GM23338 (cell line): ENCODE results near the gene TERT. TPM values are rescaled to one million over a fixed set of nuclear protein-coding genes. Genes with fewer than 3 reads are reported as not detected.
"Not testable (repeated sequence)": the region's sequence is repeated elsewhere in the genome, so short reads cannot be mapped to it uniquely, and the experiment has no call there.

Experiments
- ATAC-seq: fragments of 200-7000 bp; cut with Tn5 transposase; 3 replicates; pipeline ENCODE4 v1.9.1; 2020
- DNase-seq: peaks from one replicate; pipeline ENCODE4 v3.0.0-alpha.2; 2015; ENCODE audit warnings: low spot score
- H2AFZ ChIP-seq: fragments of 200-600 bp; sonication (generic); 2 replicates; pipeline ENCODE4 v1.8.0; 2016; ENCODE audit warnings: antibody characterized with exemption, mild to moderate bottlenecking, moderate library complexity
- H3F3A ChIP-seq: fragments of 200-600 bp; sonication (generic); replicated peaks from 2 replicates; pipeline ENCODE4 v1.8.0; 2017; ENCODE audit warnings: antibody characterized with exemption, mixed run types, low read depth
- H3K27ac ChIP-seq: fragments of 200-600 bp; sonication (generic); 2 replicates; pipeline ENCODE4 v1.6.1; 2016; ENCODE audit warnings: low read depth
- H3K27me3 ChIP-seq: fragments of 200-600 bp; sonication (generic); 2 replicates; pipeline ENCODE4 v1.8.0; 2016; ENCODE audit warnings: mild to moderate bottlenecking, mixed run types, moderate library complexity; ENCODE audit not compliant: insufficient read depth
- H3K36me3 ChIP-seq: fragments of 200-600 bp; sonication (generic); 2 replicates; pipeline ENCODE4 v1.8.0; 2016; ENCODE audit warnings: mild to moderate bottlenecking; ENCODE audit not compliant: insufficient read depth
- H3K4me1 ChIP-seq: fragments of 200-600 bp; sonication (generic); 2 replicates; pipeline ENCODE4 v1.8.0; 2016; ENCODE audit warnings: mild to moderate bottlenecking, moderate library complexity; ENCODE audit not compliant: insufficient read depth
- H3K4me2 ChIP-seq: fragments of 200-600 bp; sonication (generic); 2 replicates; pipeline ENCODE4 v1.7.1; 2017; ENCODE audit warnings: mixed run types
- H3K4me3 ChIP-seq: fragments of 200-600 bp; sonication (generic); 2 replicates; pipeline ENCODE4 v1.6.1; 2016; ENCODE audit warnings: mixed run types
- H3K79me2 ChIP-seq: fragments of 200-600 bp; sonication (generic); replicated peaks from 2 replicates; pipeline ENCODE4 v1.8.0; 2017; ENCODE audit warnings: mild to moderate bottlenecking; ENCODE audit not compliant: insufficient read depth
- H3K9me2 ChIP-seq: fragments of 200-600 bp; sonication (generic); 2 replicates; pipeline ENCODE4 v1.8.0; 2017; ENCODE audit not compliant: insufficient read depth
- H4K20me1 ChIP-seq: fragments of 200-600 bp; sonication (generic); replicated peaks from 2 replicates; pipeline ENCODE4 v1.8.0; 2017; ENCODE audit warnings: mild to moderate bottlenecking; ENCODE audit not compliant: insufficient read depth
- H3K27ac Mint-ChIP-seq: 2 replicates; pipeline ENCODE4 v1.8.0; 2020; ENCODE audit warnings: inconsistent platforms, mild to moderate bottlenecking, moderate library complexity, mixed read lengths
- H3K27me3 Mint-ChIP-seq: 3 replicates; pipeline ENCODE4 v1.8.0; 2022; ENCODE audit warnings: low read depth, mild to moderate bottlenecking, moderate library complexity, mixed read lengths, inconsistent platforms; ENCODE audit not compliant: insufficient read depth, poor library complexity
- H3K36me3 Mint-ChIP-seq: 3 replicates; pipeline ENCODE4 v1.8.0; 2021; ENCODE audit warnings: low read depth, mild to moderate bottlenecking, inconsistent platforms, moderate library complexity, mixed read lengths
- H3K4me1 Mint-ChIP-seq: 3 replicates; pipeline ENCODE4 v1.8.0; 2020; ENCODE audit warnings: mild to moderate bottlenecking, inconsistent platforms, mixed read lengths
- H3K4me3 Mint-ChIP-seq: 3 replicates; pipeline ENCODE4 v1.8.0; 2021; ENCODE audit warnings: moderate library complexity, mild to moderate bottlenecking, inconsistent platforms, mixed read lengths
- H3K9me3 Mint-ChIP-seq: 3 replicates; pipeline ENCODE4 v1.8.0; 2020; ENCODE audit warnings: moderate library complexity, mild to moderate bottlenecking, inconsistent platforms, mixed read lengths
- POLR2AphosphoS5 ChIP-seq: IDR thresholded peaks from 2 replicates; pipeline ENCODE4 v1.6.1; 2016; ENCODE audit warnings: antibody characterized with exemption, low read depth
- polyA plus RNA-seq: library from polyadenylated mRNA; unstranded; fragments of >200 nt; fragmentation: Nextera tagmentation; extraction: Ambion mirVana; gene quantifications from 2 replicates; pipeline ENCODE4 v1.2.1, GENCODE V29; 2016
- total RNA-seq: library from RNA; depleted of rRNA; stranded (reverse); fragments of >200 nt; shearing (Covaris generic); gene quantifications from 2 replicates; pipeline ENCODE4 v1.2.3, GENCODE V29; 2014

The TERT gene
- total and polyA plus RNA-seq, 2 experiments from 2014 or later, result 9.8 to 46.4 TPM

- not testable (repeated sequence) for H3K27ac ChIP-seq, ATAC-seq, H3K4me3 ChIP-seq, H3K4me1 ChIP-seq, H3K36me3 ChIP-seq, H3K4me3 Mint-ChIP-seq, H3K4me2 ChIP-seq, H3K9me3 Mint-ChIP-seq, H3K9me2 ChIP-seq, H3F3A ChIP-seq, H3K27me3 ChIP-seq, H3K27ac Mint-ChIP-seq, H4K20me1 ChIP-seq, DNase-seq, H2AFZ ChIP-seq, H3K4me1 Mint-ChIP-seq
- peaks cover 45% of the 10 kb centered on the region for H3K79me2 ChIP-seq
- peaks cover 16% of the 10 kb centered on the region for H3K36me3 Mint-ChIP-seq
- peaks cover 15% of the 10 kb centered on the region for H3K27me3 Mint-ChIP-seq
Observed at GRCh38 chr5:1284336-1284970, 10.4 kb downstream of the TERT start.

- H3K27me3 Mint-ChIP-seq, result peaks cover 14% of the 10 kb centered on the region
- H3K79me2 ChIP-seq, result peaks cover 45% of the 10 kb centered on the region
- not testable (repeated sequence) for H3K4me3 ChIP-seq, H3K4me1 Mint-ChIP-seq, H2AFZ ChIP-seq, H3F3A ChIP-seq, H3K4me3 Mint-ChIP-seq, H3K27ac Mint-ChIP-seq, H3K4me1 ChIP-seq, H3K27ac ChIP-seq, ATAC-seq, H3K4me2 ChIP-seq, H3K36me3 ChIP-seq, H4K20me1 ChIP-seq, H3K9me2 ChIP-seq, DNase-seq, H3K9me3 Mint-ChIP-seq, H3K27me3 ChIP-seq
- peaks cover 16% of the 10 kb centered on the region for H3K36me3 Mint-ChIP-seq
Observed at GRCh38 chr5:1283729-1284041, 11.2 kb downstream of the TERT start.

- H3K36me3 ChIP-seq, H3K9me3 Mint-ChIP-seq, H3K4me1 ChIP-seq, H3K4me3 ChIP-seq, H3F3A ChIP-seq, H3K27ac Mint-ChIP-seq, H3K27me3 ChIP-seq, DNase-seq, H3K9me2 ChIP-seq, H3K4me3 Mint-ChIP-seq, H3K27ac ChIP-seq, H4K20me1 ChIP-seq, H2AFZ ChIP-seq, ATAC-seq, H3K4me1 Mint-ChIP-seq, H3K4me2 ChIP-seq: not testable (repeated sequence)
- Mint-ChIP-seq H3K36me3 (peaks cover 16% of the 10 kb centered on the region), H3K27me3 (peaks cover 15% of the 10 kb centered on the region)
- peaks cover 41% of the 10 kb centered on the region for H3K79me2 ChIP-seq
Observed at GRCh38 chr5:1282993-1283728, 11.7 kb downstream of the TERT start.

- no peaks in the 10 kb centered on the region for H3F3A ChIP-seq
- H3K9me2 ChIP-seq, result no peaks in the 10 kb centered on the region
- no peaks in the 10 kb centered on the region for H3K4me1 Mint-ChIP-seq
- no peaks in the 10 kb centered on the region for H3K4me1 ChIP-seq
- peaks cover 33% of the 10 kb centered on the region for H3K79me2 ChIP-seq
- no peaks in the 10 kb centered on the region; the same call in 2 of the 3 replicates for H3K9me3 Mint-ChIP-seq
- H3K27ac ChIP-seq, result no peak overlapping the region
- ATAC-seq (no peak), DNase-seq (no peak)
- no peak for TF ChIP-seq POLR2AphosphoS5
- no peak overlapping the region for H2AFZ ChIP-seq
- H3K4me3 ChIP-seq, result no peak overlapping the region
- no peaks in the 10 kb centered on the region for H3K36me3 ChIP-seq
- no peak overlapping the region for H3K4me2 ChIP-seq
- no peaks in the 10 kb centered on the region for H4K20me1 ChIP-seq
- no peak overlapping the region for H3K4me3 Mint-ChIP-seq
- H3K27ac Mint-ChIP-seq, result no peak overlapping the region
- H3K27me3 Mint-ChIP-seq, result peaks cover 15% of the 10 kb centered on the region
- peaks cover 16% of the 10 kb centered on the region for H3K36me3 Mint-ChIP-seq
- H3K27me3 ChIP-seq, result no peaks in the 10 kb centered on the region
Observed at GRCh38 chr5:1282131-1282992, 12.5 kb downstream of the TERT start.
